ENCODE data around the gene KCNQ2. TPM values are rescaled to one million over a fixed set of nuclear protein-coding genes. Genes with fewer than 3 reads are reported as not detected.

The KCNQ2 gene
- total and polyA plus RNA-seq, 4 donors, result not detected

DNA sequence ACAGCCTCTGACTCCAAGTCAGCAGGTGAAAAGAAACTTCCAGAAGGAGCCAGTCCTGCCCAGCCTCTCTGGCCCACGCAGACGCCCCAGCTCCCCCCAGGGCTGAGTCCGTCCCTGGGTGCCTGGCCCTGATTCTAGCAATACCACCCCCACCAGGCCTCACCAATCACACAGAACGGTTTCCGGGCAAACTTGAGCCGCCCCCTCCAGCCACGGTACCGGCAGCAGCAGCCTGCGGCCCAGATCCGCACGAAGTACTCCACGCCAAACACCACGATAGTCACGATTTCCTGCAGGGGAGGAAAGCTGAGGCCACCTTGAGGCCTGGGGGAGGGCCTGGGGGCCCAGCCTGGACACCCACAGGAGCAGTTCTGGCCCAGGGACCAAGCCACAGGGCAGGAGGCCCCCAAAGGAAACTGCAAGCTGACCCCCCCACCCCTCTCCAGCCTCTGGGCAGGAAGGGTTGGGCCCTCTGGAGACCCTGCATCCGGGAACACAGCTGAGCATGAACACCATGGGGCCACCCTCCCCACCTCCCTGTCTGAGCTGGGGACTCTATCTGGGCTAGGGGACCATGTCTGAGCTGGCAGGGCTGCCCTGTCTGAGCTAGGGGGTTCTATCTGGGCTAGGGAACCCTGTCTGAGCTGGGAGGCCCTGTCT lies 27.2 kb downstream of the KCNQ2 start:
- no peak overlapping the region for H3K9ac ChIP-seq (ENCODE audit: low read depth in 1 of 2, low read length in 2 of 2)
- peaks cover 0 to 3% (median 0%) of the 10 kb centered on the region in 4 donors for H3K27me3 ChIP-seq (ENCODE audit: control insufficient read depth in 4 of 4, insufficient read depth in 4 of 4, low read length in 3 of 4)
- no peak for DNase-seq (ENCODE audit: low spot score)
- H3K27ac ChIP-seq (ENCODE audit: low read depth in 1 of 2, low read length in 2 of 2), result no peak overlapping the region
- no peak for TF ChIP-seq TAF1 (conservative IDR thresholded peaks at IDR 0.05)
- TF ChIP-seq, protein P1, sequence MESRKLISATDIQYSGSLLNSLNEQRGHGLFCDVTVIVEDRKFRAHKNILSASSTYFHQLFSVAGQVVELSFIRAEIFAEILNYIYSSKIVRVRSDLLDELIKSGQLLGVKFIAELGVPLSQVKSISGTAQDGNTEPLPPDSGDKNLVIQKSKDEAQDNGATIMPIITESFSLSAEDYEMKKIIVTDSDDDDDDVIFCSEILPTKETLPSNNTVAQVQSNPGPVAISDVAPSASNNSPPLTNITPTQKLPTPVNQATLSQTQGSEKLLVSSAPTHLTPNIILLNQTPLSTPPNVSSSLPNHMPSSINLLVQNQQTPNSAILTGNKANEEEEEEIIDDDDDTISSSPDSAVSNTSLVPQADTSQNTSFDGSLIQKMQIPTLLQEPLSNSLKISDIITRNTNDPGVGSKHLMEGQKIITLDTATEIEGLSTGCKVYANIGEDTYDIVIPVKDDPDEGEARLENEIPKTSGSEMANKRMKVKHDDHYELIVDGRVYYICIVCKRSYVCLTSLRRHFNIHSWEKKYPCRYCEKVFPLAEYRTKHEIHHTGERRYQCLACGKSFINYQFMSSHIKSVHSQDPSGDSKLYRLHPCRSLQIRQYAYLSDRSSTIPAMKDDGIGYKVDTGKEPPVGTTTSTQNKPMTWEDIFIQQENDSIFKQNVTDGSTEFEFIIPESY (IDR thresholded peaks at IDR 0.05), result no peak
- TF ChIP-seq EGR1 (IDR thresholded peaks at IDR 0.05; ENCODE audit: low read depth in 2 of 2), result no peak
- no peak for TF ChIP-seq SP1 (IDR thresholded peaks at IDR 0.05)
- TF ChIP-seq HNF4A (conservative IDR thresholded peaks at IDR 0.05), result no peak
- no peaks in the 10 kb centered on the region for H3K4me1 ChIP-seq (ENCODE audit: control insufficient read depth in 4 of 4, insufficient read depth in 4 of 4, low read length in 3 of 4)
- no peaks in the 10 kb centered on the region for H3K9me3 ChIP-seq (ENCODE audit: control insufficient read depth in 4 of 4, low read length in 3 of 4)
- WGBS, result 80% methylated on average over 15 of the region's 15 CpGs
- H3K4me3 ChIP-seq (ENCODE audit: low read depth in 1 of 3, low read length in 3 of 3), result no peak overlapping the region
- H3K36me3 ChIP-seq (ENCODE audit: control insufficient read depth in 4 of 4, insufficient read depth in 3 of 4, low read depth in 1 of 4, low read length in 3 of 4), result no peaks in the 10 kb centered on the region

DNA sequence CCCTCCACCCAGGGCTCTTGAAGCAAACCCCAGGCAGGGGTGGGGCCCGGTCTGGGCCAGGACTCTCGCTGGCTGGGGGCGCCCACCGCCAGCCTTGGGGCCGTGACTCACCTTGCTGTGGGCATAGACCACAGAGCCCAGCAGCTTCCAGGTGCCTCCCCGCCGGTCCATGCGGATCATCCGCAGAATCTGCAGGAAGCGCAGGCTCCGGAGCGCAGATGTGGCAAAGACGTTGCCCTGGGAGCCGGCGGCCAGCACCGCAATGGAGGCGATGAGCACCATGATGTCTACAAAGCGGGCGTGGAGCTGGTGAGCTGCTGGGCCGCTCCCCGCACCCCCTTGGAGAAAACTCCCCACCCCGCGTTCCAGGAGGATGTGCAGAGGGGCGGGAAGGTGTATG lies 27.9 kb downstream of the KCNQ2 start:
- no peak for DNase-seq (ENCODE audit: low spot score)
- no peak overlapping the region for H3K27ac ChIP-seq (ENCODE audit: low read depth in 1 of 2, low read length in 2 of 2)
- H3K27me3 ChIP-seq (ENCODE audit: control insufficient read depth in 4 of 4, insufficient read depth in 4 of 4, low read length in 3 of 4), result peaks cover 0 to 3% (median 0%) of the 10 kb centered on the region in 4 donors
- WGBS, result 90% methylated on average over 24 of the region's 24 CpGs
- no peaks in the 10 kb centered on the region for H3K4me1 ChIP-seq (ENCODE audit: control insufficient read depth in 4 of 4, insufficient read depth in 4 of 4, low read length in 3 of 4)
- TF ChIP-seq RAD21 (IDR thresholded peaks at IDR 0.05) (no peak), CTCF (IDR thresholded peaks at IDR 0.05; ENCODE audit: low read depth, low read length, missing input control) (no peak), ATF3 (IDR thresholded peaks at IDR 0.05) (no peak), SP1 (IDR thresholded peaks at IDR 0.05) (no peak), EGR1 (IDR thresholded peaks at IDR 0.05; ENCODE audit: low read depth in 2 of 2) (no peak), FOXA2 (IDR thresholded peaks at IDR 0.05) (no peak), HNF4G (IDR thresholded peaks at IDR 0.05) (no peak), RXRA (IDR thresholded peaks at IDR 0.05) (no peak), FOXA1 (IDR thresholded peaks at IDR 0.05) (no peak), NR2F2 (IDR thresholded peaks at IDR 0.05) (no peak), HNF4A (conservative IDR thresholded peaks at IDR 0.05) (no peak), JUND (IDR thresholded peaks at IDR 0.05) (no peak), MAX (IDR thresholded peaks at IDR 0.05) (no peak), YY1 (IDR thresholded peaks at IDR 0.05) (no peak), TAF1 (conservative IDR thresholded peaks at IDR 0.05) (no peak), GABPA (IDR thresholded peaks at IDR 0.05 in 1 of 2, conservative IDR thresholded peaks at IDR 0.05 in 1 of 2) (no peak)
- TF ChIP-seq, protein P2, sequence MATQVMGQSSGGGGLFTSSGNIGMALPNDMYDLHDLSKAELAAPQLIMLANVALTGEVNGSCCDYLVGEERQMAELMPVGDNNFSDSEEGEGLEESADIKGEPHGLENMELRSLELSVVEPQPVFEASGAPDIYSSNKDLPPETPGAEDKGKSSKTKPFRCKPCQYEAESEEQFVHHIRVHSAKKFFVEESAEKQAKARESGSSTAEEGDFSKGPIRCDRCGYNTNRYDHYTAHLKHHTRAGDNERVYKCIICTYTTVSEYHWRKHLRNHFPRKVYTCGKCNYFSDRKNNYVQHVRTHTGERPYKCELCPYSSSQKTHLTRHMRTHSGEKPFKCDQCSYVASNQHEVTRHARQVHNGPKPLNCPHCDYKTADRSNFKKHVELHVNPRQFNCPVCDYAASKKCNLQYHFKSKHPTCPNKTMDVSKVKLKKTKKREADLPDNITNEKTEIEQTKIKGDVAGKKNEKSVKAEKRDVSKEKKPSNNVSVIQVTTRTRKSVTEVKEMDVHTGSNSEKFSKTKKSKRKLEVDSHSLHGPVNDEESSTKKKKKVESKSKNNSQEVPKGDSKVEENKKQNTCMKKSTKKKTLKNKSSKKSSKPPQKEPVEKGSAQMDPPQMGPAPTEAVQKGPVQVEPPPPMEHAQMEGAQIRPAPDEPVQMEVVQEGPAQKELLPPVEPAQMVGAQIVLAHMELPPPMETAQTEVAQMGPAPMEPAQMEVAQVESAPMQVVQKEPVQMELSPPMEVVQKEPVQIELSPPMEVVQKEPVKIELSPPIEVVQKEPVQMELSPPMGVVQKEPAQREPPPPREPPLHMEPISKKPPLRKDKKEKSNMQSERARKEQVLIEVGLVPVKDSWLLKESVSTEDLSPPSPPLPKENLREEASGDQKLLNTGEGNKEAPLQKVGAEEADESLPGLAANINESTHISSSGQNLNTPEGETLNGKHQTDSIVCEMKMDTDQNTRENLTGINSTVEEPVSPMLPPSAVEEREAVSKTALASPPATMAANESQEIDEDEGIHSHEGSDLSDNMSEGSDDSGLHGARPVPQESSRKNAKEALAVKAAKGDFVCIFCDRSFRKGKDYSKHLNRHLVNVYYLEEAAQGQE (IDR thresholded peaks at IDR 0.05), result no peak
- TF ChIP-seq, protein P1 (IDR thresholded peaks at IDR 0.05), result no peak
- no peaks in the 10 kb centered on the region for H3K9me3 ChIP-seq (ENCODE audit: control insufficient read depth in 4 of 4, low read length in 3 of 4)
- H3K4me3 ChIP-seq (ENCODE audit: low read depth in 1 of 3, low read length in 3 of 3), result no peak overlapping the region
- H3K9ac ChIP-seq (ENCODE audit: low read depth in 1 of 2, low read length in 2 of 2), result no peak overlapping the region
- no peaks in the 10 kb centered on the region for H3K36me3 ChIP-seq (ENCODE audit: control insufficient read depth in 4 of 4, insufficient read depth in 3 of 4, low read depth in 1 of 4, low read length in 3 of 4)
